Measurements from ENCODE around the gene AWAT2.

The AWAT2 gene

GRCh38 chrX:70084592-70085240, 35.0 kb upstream of the AWAT2 start:
- no peak for DNase-seq (ENCODE audit: low spot score)
- Histone ChIP-seq H3K4me3 (no peak overlapping the region), H3K27ac (no peak overlapping the region)
- no peak for TF ChIP-seq CTCF (IDR thresholded peaks at IDR 0.05)

- no peak overlapping the region for H3K4me3 ChIP-seq
- TF ChIP-seq CTCF (IDR thresholded peaks at IDR 0.05): no peak
- H3K27ac ChIP-seq: no peak overlapping the region
- no peak for DNase-seq (ENCODE audit: low spot score)
These were observed 33.0 kb upstream of the AWAT2 start for GRCh38 chrX:70082723-70083122.

GRCh38 chrX:70079870-70080269, 30.1 kb upstream of the AWAT2 start:
- Histone ChIP-seq H3K27ac (no peak overlapping the region), H3K4me3 (no peak overlapping the region)
- DNase-seq (ENCODE audit: low spot score): no peak
- no peak for TF ChIP-seq CTCF (IDR thresholded peaks at IDR 0.05)

GRCh38 chrX:70079297-70079696, 29.6 kb upstream of the AWAT2 start:
- DNase-seq (ENCODE audit: low spot score): no peak
- Histone ChIP-seq H3K27ac (no peak overlapping the region), H3K4me3 (no peak overlapping the region)
- TF ChIP-seq CTCF (IDR thresholded peaks at IDR 0.05): no peak

GRCh38 chrX:70066646-70067045, 16.9 kb upstream of the AWAT2 start:
- H3K27ac ChIP-seq: no peak overlapping the region
- DNase-seq (ENCODE audit: low spot score): no peak
- no peak overlapping the region for H3K4me3 ChIP-seq
- TF ChIP-seq CTCF (IDR thresholded peaks at IDR 0.05): no peak

- DNase-seq (ENCODE audit: low spot score): no peak
- TF ChIP-seq CTCF (IDR thresholded peaks at IDR 0.05): no peak
- Histone ChIP-seq H3K27ac (no peak overlapping the region), H3K4me3 (no peak overlapping the region)
These were observed 13.3 kb upstream of the AWAT2 start for GRCh38 chrX:70062961-70063550.

- Histone ChIP-seq H3K27ac (no peak within 1 kb of the TSS), H3K4me3 (no peak within 1 kb of the TSS)
- no peak for TF ChIP-seq CTCF (IDR thresholded peaks at IDR 0.05)
- no peak for DNase-seq (ENCODE audit: low spot score)
These were observed 12.3 kb upstream of the AWAT2 start, which contains the start of gene OTUD6A for GRCh38 chrX:70062076-70062475. Gene OTUD6A (plus strand): TSS chrX:70062457. CDS start chrX:70062525, 68 bp downstream.

Measured in coronary artery (tissue), 2 donors.